ENCODE measurements around the gene IFNAR1. TPM values are rescaled to one million over a fixed set of nuclear protein-coding genes. Genes with fewer than 3 reads are reported as not detected.

IFNAR1 gene
- total RNA-seq, 1 experiment from 2014 or later = 14.2 TPM

DNA sequence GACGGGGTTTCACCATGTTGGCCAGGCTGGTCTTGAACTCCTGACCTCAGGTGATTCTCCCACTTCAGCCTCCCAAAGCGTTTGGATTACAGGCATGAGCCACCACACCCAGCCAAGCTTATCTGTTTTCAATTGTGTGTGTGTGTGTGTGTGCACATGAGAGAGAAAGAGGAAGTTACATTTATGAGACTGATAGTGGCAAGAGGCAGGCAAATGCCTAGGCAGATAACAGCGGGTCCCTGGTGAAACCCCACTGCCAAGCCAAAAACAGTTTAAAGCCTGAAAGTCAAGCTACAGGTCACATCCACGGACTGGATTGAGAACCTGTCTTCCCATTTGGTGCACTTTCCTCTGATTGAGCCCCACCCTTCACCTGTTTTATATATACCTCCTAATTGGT, 43.4 kb downstream of the IFNAR1 start:
- Histone ChIP-seq H3T11ph (ENCODE audit: low read length) (no peak overlapping the region), H2BK5ac (ENCODE audit: insufficient read length, low read length) (no peak overlapping the region), H3K9me3 (ENCODE audit: control insufficient read depth, low read depth, low read length) (peaks cover 4% of the 10 kb centered on the region), H3K27me3 (ENCODE audit: insufficient read depth, low read length) (no peaks in the 10 kb centered on the region), H3K4me1 (ENCODE audit: insufficient read depth, low read length) (no peaks in the 10 kb centered on the region), H2AK5ac (ENCODE audit: insufficient read length, low read length) (no peak overlapping the region), H4K8ac (replicated peaks; ENCODE audit: insufficient read length, low read depth, low read length) (no peak overlapping the region), H3K27ac (ENCODE audit: insufficient read length, low read depth, low read length) (no peak overlapping the region), H2BK12ac (ENCODE audit: insufficient read length, low read depth, low read length) (no peak overlapping the region), H3K79me1 (ENCODE audit: insufficient read depth, low read depth, low read length, poor library complexity, severe bottlenecking) (no peaks in the 10 kb centered on the region), H3K18ac (ENCODE audit: insufficient read length, low read depth, low read length) (no peak overlapping the region), H3K14ac (ENCODE audit: insufficient read depth, low read length) (no peak overlapping the region), H3K56ac (ENCODE audit: insufficient read length, low read depth, low read length) (no peak overlapping the region), H2BK120ac (ENCODE audit: low read depth, low read length, poor library complexity, severe bottlenecking) (no peak overlapping the region), H4K20me1 (ENCODE audit: control insufficient read depth, insufficient read depth, insufficient read length) (no peaks in the 10 kb centered on the region), H3K23ac (ENCODE audit: insufficient read length, low read depth, low read length) (no peak overlapping the region), H3K4me2 (ENCODE audit: insufficient read depth, insufficient read length, low read length) (no peak overlapping the region), H3K23me2 (ENCODE audit: insufficient read length, low read depth, low read length, poor library complexity, severe bottlenecking) (peaks cover 2% of the 10 kb centered on the region), H3K9ac (ENCODE audit: extremely low read depth, insufficient read length, low read length) (no peak overlapping the region), H3K79me2 (ENCODE audit: insufficient read depth, low read length) (no peaks in the 10 kb centered on the region), H4K91ac (ENCODE audit: insufficient read length, low read depth, low read length) (no peak overlapping the region), H3K4ac (ENCODE audit: low read depth, low read length) (no peak overlapping the region), H4K5ac (ENCODE audit: insufficient read length, low read depth, low read length) (no peak overlapping the region), H2AFZ (ENCODE audit: low read length) (no peak overlapping the region), H2BK20ac (ENCODE audit: low read depth, low read length, poor library complexity, severe bottlenecking) (no peak overlapping the region), H2BK15ac (ENCODE audit: low read depth, low read length) (no peak overlapping the region)
- Mint-ChIP-seq H3K27ac (no peak overlapping the region), H3K4me3 (no peak overlapping the region), H3K9me3 (peaks cover 32 to 41% of the 10 kb centered on the region in 2 experiments), H3K27me3 (ENCODE audit: low read depth) (peaks cover 3% of the 10 kb centered on the region; the same call in 1 of the 2 replicates), H3K4me1 (0 out of 4 replicates have a peak, but pooled peaks cover 0 to 2% of the 10 kb centered on the region in 2 experiments), H3K36me3 (ENCODE audit: insufficient read depth in 1 of 3, low read depth in 3 of 3) (peaks cover 16 to 35% (median 32%) of the 10 kb centered on the region in 3 experiments)
- DNase-seq = no peak
- TF ChIP-seq, protein P1, sequence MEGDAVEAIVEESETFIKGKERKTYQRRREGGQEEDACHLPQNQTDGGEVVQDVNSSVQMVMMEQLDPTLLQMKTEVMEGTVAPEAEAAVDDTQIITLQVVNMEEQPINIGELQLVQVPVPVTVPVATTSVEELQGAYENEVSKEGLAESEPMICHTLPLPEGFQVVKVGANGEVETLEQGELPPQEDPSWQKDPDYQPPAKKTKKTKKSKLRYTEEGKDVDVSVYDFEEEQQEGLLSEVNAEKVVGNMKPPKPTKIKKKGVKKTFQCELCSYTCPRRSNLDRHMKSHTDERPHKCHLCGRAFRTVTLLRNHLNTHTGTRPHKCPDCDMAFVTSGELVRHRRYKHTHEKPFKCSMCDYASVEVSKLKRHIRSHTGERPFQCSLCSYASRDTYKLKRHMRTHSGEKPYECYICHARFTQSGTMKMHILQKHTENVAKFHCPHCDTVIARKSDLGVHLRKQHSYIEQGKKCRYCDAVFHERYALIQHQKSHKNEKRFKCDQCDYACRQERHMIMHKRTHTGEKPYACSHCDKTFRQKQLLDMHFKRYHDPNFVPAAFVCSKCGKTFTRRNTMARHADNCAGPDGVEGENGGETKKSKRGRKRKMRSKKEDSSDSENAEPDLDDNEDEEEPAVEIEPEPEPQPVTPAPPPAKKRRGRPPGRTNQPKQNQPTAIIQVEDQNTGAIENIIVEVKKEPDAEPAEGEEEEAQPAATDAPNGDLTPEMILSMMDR (conservative IDR thresholded peaks at IDR 0.05) = no peak
- no CpG with 5 or more reads among the region's 4 CpGs for WGBS (ENCODE audit: extremely low coverage, insufficient read length, low lambda C conversion rate)
